Testis (tissue), 2 donors: ENCODE results near the gene ZPBP2.

ENCODE experiments used
- CTCF ChIP-seq, 3 experiments: fragments of 450-650 bp in 2 of 3; fragments of 200-600 bp in 1 of 3; sonication (generic) in 1 of 3; IDR thresholded peaks; one replicate each; pipeline ENCODE4 v1.5.1; 2016 to 2019; ENCODE audit warnings: antibody characterized with exemption in 3 of 3, mild to moderate bottlenecking in 2 of 3, moderate library complexity in 1 of 3
- POLR2A ChIP-seq: fragments of 450-650 bp; IDR thresholded peaks from one replicate; pipeline ENCODE4 v1.6.1; 2017; ENCODE audit warnings: antibody characterized with exemption, mild to moderate bottlenecking, moderate library complexity

GRCh38 chr17:39919087-39919683, 51.2 kb downstream of the ZPBP2 start:
- no peak for TF ChIP-seq CTCF (IDR thresholded peaks at IDR 0.05)
- TF ChIP-seq POLR2A = no peak
